Stimulated activated CD8-positive, alpha-beta memory T cell treated with anti-CD3 and anti-CD28 coated beads, Interleukin-2, amount 100 ng/mL, for 1 hour (primary cell): ENCODE measurements around the gene TBC1D2B.

Experiments used
- DNase-seq, 2 donors: peaks; one replicate each; pipeline ENCODE4 v3.0.0-alpha.2; 2020; ENCODE audit warnings: low read depth in 2 of 2

The TBC1D2B gene

GRCh38 chr15:78034495-78035191, 42.9 kb downstream of the TBC1D2B start:
- peak; percentile 51 to 63 for DNase-seq

GRCh38 chr15:78033864-78034263, 43.6 kb downstream of the TBC1D2B start:
- no peak for DNase-seq

- no peak for DNase-seq
These were observed 44.8 kb downstream of the TBC1D2B start for GRCh38 chr15:78032671-78033070.

- no peak for DNase-seq
These were observed 52.6 kb downstream of the TBC1D2B start for GRCh38 chr15:78024883-78025282.

- no peak for DNase-seq
These were observed 53.0 kb downstream of the TBC1D2B start for GRCh38 chr15:78024519-78024870.

- no peak for DNase-seq
These were observed 53.5 kb downstream of the TBC1D2B start for GRCh38 chr15:78023865-78024518.

- no peak for DNase-seq
These were observed 54.3 kb downstream of the TBC1D2B start for GRCh38 chr15:78023081-78023665.

GRCh38 chr15:78021761-78022160, 55.8 kb downstream of the TBC1D2B start:
- DNase-seq = no peak

GRCh38 chr15:78020007-78020406, 57.5 kb downstream of the TBC1D2B start:
- no peak for DNase-seq

GRCh38 chr15:78018946-78019644, 58.4 kb downstream of the TBC1D2B start:
- DNase-seq = no peak

GRCh38 chr15:78018445-78018844, 59.1 kb downstream of the TBC1D2B start:
- DNase-seq = no peak

GRCh38 chr15:78016860-78017259, 60.7 kb downstream of the TBC1D2B start:
- no peak for DNase-seq

- DNase-seq = no peak
These were observed 64.9 kb downstream of the TBC1D2B start for GRCh38 chr15:78012643-78013077.

GRCh38 chr15:78010067-78010466, 67.4 kb downstream of the TBC1D2B start:
- DNase-seq = no peak

GRCh38 chr15:78007964-78008886, 69.3 kb downstream of the TBC1D2B start:
- no peak for DNase-seq

GRCh38 chr15:78007211-78007931, 70.1 kb downstream of the TBC1D2B start:
- DNase-seq = no peak

- no peak for DNase-seq
These were observed 70.8 kb downstream of the TBC1D2B start for GRCh38 chr15:78006567-78007205.

GRCh38 chr15:78004919-78005634, 72.4 kb downstream of the TBC1D2B start:
- DNase-seq = no peak

- no peak for DNase-seq
These were observed 73.2 kb downstream of the TBC1D2B start for GRCh38 chr15:78004222-78004727.
